ENCODE results near the gene DCTPP1. TPM values are rescaled to one million over a fixed set of nuclear protein-coding genes. Genes with fewer than 3 reads are reported as not detected.
A peak's percentile ranks its signal among the peaks of the same experiment; 100 is the strongest.

Gene DCTPP1
- total and polyA plus RNA-seq, 2 of the 13 experiments (the other 11 are each of a cell fraction or from before 2014, with no cell fraction given): 54.8 to 74.4 TPM

GRCh38 chr16:30447512-30448226, 17.8 kb upstream of the DCTPP1 start (continued):
- TF ChIP-seq ZNF18 (CRISPR knock-in tag; IDR thresholded peaks at IDR 0.05; ENCODE audit: insufficient replicate concordance) (peak; percentile 86), CREM (IDR thresholded peaks at IDR 0.05) (peak; percentile 79), CREM (CRISPR knock-in tag; IDR thresholded peaks at IDR 0.05) (no peak), ZNF577 (CRISPR knock-in tag; IDR thresholded peaks at IDR 0.05; ENCODE audit: borderline replicate concordance, low read depth) (no peak), NCOA2 (CRISPR knock-in tag; IDR thresholded peaks at IDR 0.05) (peak; percentile 89), ATM (IDR thresholded peaks at IDR 0.05; ENCODE audit: borderline replicate concordance) (peak; percentile 55; the same call in 1 of the 2 replicates), RARG (CRISPR knock-in tag; IDR thresholded peaks at IDR 0.05; ENCODE audit: low read depth) (peak; percentile 93; the same call in 1 of the 2 replicates), BCL3 (CRISPR knock-in tag; IDR thresholded peaks at IDR 0.05) (no peak), IKZF1 (IDR thresholded peaks at IDR 0.05) (no peak), ZNF543 (CRISPR knock-in tag; IDR thresholded peaks at IDR 0.05) (peak; percentile 64; the same call in 1 of the 2 replicates), CTCF (CRISPR knock-in tag; IDR thresholded peaks at IDR 0.05) (no peak), RBFOX2 (IDR thresholded peaks at IDR 0.05; ENCODE audit: low read depth, low read length) (peak; percentile 59), RFXAP (CRISPR knock-in tag; IDR thresholded peaks at IDR 0.05; ENCODE audit: borderline replicate concordance) (peak; percentile 57; the same call in 1 of the 2 replicates), CCDC6 (CRISPR knock-in tag; IDR thresholded peaks at IDR 0.05) (no peak), RAD51 (IDR thresholded peaks at IDR 0.05; ENCODE audit: borderline replicate concordance) (peak; percentile 59), ZNF432 (CRISPR knock-in tag; IDR thresholded peaks at IDR 0.05; ENCODE audit: borderline replicate concordance) (no peak), HOXA5 (CRISPR knock-in tag; IDR thresholded peaks at IDR 0.05) (peak; percentile 63; the same call in 1 of the 2 replicates), IRX3 (CRISPR knock-in tag; IDR thresholded peaks at IDR 0.05; ENCODE audit: borderline replicate concordance, low read depth) (no peak), THAP9 (CRISPR knock-in tag; IDR thresholded peaks at IDR 0.05; ENCODE audit: borderline replicate concordance) (no peak), RFXANK (CRISPR knock-in tag; IDR thresholded peaks at IDR 0.05) (peak; percentile 59; the same call in 1 of the 2 replicates), ISL2 (CRISPR knock-in tag; IDR thresholded peaks at IDR 0.05) (peak; percentile 89), ZNF12 (CRISPR knock-in tag; IDR thresholded peaks at IDR 0.05) (no peak), CC2D1A (CRISPR knock-in tag; IDR thresholded peaks at IDR 0.05) (no peak), PAF1 (CRISPR knock-in tag; IDR thresholded peaks at IDR 0.05) (no peak), SNRNP70 (IDR thresholded peaks at IDR 0.05; ENCODE audit: low read depth, low read length) (no peak)

Measured in HepG2 (cell line).